ENCODE measurements around the gene ALDH1B1.

DNA sequence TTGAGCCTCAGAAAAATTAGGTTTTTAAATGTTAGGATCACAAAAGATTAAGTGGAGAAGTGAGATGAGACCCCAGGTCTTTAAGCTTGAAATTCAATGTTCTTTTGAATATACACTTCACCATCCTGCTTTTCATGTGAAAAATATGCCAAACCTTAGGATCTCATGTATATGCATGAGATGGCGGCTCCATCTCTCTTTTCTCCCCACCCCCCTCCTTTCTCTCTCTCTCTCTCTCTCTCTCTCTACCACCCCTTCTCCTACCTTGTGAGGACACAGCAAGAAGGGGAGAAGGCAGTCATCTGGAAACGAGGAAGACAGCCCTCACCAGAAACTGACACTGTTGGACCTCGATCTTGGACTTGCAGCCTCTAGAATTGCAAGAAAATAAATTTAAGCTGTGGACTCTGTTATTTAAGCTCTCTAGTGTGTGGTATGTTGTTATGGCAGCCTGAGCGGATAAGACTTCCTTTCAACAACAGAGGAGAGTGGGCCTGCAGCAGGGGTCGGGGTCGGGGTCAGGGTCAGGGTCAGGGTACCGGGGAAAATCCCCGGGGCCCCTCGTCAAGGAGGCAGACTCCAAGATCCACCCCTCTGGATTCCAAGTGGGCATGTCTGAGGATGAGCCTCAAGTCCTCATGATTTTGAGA is 16.4 kb upstream of the ALDH1B1 start:
- TF ChIP-seq, protein P1, sequence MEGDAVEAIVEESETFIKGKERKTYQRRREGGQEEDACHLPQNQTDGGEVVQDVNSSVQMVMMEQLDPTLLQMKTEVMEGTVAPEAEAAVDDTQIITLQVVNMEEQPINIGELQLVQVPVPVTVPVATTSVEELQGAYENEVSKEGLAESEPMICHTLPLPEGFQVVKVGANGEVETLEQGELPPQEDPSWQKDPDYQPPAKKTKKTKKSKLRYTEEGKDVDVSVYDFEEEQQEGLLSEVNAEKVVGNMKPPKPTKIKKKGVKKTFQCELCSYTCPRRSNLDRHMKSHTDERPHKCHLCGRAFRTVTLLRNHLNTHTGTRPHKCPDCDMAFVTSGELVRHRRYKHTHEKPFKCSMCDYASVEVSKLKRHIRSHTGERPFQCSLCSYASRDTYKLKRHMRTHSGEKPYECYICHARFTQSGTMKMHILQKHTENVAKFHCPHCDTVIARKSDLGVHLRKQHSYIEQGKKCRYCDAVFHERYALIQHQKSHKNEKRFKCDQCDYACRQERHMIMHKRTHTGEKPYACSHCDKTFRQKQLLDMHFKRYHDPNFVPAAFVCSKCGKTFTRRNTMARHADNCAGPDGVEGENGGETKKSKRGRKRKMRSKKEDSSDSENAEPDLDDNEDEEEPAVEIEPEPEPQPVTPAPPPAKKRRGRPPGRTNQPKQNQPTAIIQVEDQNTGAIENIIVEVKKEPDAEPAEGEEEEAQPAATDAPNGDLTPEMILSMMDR (IDR thresholded peaks at IDR 0.05): no peak
- TF ChIP-seq POLR2A (IDR thresholded peaks at IDR 0.05): no peak
